DMS53 (cell line): ENCODE results near the gene TSPAN16.
"Not testable (repeated sequence)": the region's sequence is repeated elsewhere in the genome, so short reads cannot be mapped to it uniquely, and the experiment has no call there.

ENCODE experiments used
- DNase-seq: peaks from one replicate; lab custom pipeline; 2025; lab: John Stamatoyannopoulos, UW

Gene TSPAN16

DNA sequence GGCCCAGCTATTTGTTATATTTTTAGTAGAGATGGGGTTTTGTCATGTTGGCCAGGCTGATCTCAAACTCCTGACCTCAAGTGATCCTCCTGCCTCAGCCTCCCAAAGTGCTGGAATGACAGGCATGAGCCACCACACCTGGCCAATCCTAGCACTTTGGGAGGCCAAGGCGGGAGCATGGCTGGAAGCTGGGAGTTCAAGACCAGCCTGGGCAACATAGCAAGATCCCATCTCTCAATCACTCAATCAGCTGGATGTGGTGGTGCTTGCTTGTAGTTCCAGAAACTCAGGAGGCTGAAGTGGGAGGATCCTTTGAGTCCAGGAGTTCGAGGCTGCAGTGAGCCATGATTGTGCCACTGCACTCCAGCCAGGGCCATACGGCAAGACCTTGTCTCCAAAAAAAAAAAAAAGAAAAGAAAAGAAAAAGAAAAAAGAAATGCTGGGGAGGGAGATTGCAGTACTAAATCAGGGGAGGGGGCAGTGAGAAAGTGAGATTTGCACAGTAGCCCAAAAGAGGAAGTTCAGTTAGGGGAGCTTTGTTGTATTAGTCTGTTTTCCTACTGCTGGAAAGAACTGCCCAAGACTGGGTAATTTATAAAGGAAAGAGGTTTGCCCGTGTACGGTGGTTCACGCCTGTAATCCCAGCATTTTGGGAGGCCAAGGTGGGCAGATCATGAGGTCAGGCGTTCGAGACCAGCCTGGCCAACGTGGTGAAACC, 24.5 kb downstream of the TSPAN16 start:
- DNase-seq: not testable (repeated sequence)

- DNase-seq: peak; percentile 33
These were observed 25.5 kb downstream of the TSPAN16 start for GRCh38 chr19:11321191-11322126.

DNA sequence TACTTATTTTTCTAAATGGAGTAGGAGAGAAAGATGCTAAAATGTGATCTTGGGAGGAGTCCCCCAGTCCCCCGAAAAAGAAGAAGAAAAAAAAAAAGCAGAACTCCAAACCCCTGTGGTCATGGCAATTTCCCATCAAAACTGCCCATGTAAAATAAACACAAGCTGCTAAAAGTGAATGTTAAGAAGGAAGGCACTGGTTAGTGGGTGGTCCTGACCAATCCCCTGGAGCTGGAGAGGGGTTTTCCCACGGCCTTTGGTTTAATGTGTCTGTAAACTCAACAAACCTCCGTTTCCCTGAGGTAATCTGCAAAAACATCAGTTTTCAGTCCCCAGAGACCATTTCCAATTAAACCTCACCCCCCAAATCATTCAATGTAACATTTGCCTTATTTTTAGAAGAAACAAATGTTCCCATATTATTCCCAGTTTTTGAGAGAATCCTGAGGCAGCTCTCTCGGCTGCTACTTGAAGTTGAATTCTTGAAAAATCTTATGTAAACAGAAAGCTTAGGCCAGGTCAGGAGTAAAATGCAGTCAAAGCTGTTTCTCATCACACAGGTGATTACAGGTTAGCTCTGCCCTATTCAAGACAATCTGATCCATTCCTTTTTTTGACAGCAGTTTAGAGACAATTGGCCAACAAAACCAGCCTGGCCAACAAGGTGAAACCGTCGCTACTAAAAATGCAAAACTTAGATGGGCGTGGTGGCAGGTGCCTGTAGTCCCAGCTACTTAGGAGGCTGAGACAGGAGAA, 26.5 kb downstream of the TSPAN16 start:
- DNase-seq: no peak

GRCh38 chr19:11323601-11324078, 27.7 kb downstream of the TSPAN16 start:
- no peak for DNase-seq

DNA sequence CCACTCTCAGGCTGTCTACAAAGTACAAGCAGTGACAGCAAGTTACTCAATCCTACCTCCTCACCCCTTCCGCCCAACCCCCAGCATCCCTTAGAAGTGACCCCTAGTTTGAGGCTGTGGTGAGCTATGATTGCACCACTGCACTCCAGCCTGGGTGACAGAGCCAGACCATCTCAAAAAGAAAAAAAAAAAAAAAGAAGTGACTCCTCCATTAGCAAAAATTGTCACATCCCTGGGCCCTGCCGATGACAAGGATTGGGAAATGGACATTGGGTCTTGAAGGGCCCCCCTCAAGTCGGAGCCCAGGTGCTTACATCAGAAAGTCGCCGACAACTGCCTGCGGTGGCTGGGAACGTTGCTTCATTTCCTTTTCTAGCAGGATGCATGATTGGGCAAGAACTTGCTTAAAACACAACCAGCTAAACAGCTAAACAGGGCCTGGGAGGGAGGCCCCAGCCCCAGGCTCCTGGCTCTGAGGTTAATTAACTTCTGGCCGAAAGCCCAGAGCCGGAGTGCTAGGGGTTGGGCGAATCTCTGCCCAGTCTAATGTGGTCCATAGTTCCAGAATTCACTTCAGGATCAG, 28.2 kb downstream of the TSPAN16 start:
- no peak for DNase-seq

DNA sequence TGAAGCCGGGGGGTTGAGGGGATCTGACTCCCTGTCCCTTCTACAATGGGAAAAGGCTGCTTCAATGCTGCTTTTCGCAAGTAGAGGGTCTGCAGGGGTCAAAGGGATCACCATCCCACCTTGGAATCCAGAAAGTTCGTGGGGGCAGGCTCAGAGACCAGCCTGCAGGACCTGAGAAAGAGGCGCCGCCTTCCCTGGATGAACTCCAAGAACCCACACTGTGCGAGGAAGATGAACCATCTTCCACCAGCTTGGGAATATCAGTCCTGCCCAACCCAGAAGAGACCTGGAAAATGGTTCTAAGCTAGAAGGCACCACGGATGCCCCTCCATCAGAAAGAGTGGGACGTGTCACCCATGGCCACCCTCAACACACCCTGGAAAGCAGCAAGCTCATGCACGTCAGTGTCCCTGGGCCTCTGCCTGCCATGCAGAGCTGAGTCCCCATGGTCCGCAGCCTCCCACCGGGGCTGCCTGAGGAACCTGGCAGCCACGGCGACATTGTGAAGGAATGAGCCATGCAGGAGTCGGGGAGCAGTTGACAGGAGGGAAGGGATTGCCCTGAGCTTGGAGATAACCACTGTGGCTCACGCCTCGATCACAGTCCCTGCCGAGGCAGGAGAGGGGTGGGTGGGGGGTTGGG, 28.9 kb downstream of the TSPAN16 start:
- DNase-seq: no peak

DNA sequence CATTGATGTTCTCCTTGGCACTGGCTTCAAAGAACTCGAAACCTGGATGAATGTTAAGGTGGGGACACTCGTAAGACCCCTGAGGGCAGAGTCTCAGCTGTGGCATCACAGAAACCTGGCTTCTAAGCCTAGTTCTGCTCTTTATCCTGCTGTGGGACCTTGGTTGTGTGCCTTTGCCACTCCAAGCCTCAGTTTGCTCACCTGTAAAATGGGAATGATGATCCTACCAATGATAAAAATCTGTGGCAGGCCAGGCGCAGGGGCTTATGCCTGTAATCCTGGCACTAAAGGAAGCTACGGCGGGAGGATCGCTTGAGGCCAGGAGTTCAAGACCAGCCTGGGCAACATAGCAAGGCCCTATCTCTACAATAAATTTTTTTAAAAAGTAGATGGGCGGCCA, 29.6 kb downstream of the TSPAN16 start:
- DNase-seq: no peak

DNA sequence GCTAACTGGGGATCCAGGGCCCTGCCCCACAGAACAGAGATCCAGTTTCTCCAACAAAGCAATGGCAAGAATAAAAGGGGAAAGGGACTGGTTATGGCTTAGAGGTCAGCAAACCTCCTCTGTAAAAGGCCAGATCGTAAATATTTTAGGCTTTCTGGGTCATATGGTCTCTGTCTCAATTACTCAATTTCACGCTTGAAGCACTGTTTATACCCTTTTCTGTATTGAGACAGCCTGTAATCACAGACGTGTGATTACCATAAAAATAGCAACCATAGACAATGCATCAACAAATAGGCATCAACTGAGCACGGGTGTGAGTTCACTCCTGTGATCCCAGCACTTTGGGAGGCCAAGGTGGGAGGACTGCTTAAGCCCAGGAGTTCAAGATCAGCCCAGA, 34.2 kb downstream of the TSPAN16 start:
- DNase-seq: no peak

DNA sequence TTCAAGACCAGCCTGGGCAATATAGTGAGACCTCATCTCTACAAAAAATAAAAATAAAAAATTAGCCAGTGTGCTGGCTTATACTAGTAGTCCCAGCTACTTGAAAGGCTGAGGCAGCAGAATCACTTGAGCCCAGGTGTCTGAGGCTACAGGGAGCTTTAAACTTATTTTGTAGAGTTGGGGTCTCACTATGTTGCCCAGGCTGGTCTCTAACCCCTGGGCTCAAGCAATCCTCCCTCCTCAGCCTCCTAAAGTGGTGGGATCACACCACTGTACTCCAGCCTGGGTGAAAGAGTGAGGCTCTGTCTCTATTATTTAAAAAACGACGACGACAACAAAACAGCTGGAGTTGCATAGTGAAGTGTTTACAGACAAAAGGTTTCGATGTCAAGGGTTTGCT, 35.5 kb downstream of the TSPAN16 start:
- DNase-seq: no peak

- DNase-seq: no peak
These were observed 36.9 kb downstream of the TSPAN16 start for GRCh38 chr19:11332822-11333221.

DNA sequence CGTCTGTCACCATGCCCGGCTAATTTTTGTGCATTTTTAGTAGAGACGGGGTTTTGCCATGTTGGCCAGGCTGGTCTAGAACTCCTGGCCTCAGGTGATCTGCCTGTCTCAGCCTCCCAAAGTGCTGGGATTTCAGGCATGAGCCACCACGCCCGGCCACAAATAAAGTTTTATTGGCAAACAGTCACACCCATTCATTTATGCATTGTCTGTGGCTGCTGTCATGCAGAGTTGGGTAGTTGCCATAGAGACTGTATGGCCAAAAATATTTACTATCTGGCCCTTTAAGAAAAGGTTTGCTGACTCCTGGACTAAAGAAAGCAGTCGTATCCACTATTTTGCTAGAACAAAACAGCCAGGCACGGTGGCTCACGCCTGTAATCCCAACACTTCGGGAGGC, 37.9 kb downstream of the TSPAN16 start:
- peak; percentile 55 for DNase-seq

DNA sequence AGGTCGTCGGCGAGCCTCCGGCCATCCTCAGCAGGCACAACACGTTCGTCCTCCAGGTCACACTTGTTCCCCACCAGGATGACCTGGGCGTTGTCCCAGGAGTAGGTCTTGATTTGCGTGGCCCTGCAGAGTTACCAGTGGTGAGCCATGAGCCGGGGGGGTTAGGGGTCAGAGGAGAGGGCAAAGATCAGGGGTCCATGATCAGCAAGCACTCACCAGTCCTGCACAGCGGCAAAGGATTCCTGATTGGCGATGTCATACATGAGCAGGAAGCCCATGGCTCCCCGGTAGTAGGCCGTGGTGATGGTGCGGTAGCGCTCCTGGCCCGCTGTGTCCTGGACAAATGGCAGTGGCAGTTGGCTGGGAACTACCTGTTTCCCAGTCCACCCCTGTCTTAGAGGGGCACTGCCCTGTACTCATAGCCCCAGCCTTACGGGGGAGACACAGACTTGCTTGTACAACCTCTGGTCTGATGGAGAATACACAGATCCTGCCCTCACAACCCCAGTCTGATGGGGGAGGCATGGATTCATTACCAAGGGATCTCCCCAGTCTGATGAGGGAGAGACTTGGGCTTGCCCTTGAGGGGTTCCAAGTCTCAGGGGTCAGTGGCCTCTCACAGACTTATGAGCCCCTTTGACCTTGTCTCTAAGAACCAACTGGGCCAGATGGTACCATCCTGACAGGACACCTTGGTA, 39.6 kb downstream of the TSPAN16 start:
- DNase-seq: no peak

- DNase-seq: no peak
These were observed 41.1 kb downstream of the TSPAN16 start for GRCh38 chr19:11337080-11337479.

DNA sequence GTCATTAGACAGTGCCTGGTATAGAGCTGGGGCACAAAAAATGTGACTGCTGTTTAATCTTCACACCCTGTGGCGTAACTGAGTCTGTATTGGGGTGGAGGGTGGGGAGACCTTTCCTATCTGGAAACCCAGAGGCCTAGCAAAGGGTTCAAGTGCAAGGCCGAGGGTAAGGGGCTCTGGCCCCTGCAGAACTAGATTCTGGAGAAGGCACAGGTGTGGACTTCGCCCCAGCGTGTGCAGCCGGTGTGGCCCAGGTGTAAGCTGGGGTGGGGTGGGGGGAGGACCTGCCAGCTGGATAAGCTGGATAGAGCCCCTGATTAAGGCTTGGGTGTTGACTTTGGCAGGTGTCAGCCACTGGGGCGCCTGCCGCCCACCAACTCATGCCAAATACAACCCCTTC, 42.2 kb downstream of the TSPAN16 start:
- DNase-seq: no peak

GRCh38 chr19:11338569-11339253, 42.8 kb downstream of the TSPAN16 start:
- DNase-seq: peak; percentile 33

- DNase-seq: peak; percentile 95
These were observed 43.5 kb downstream of the TSPAN16 start, which contains the start of gene RAB3D for GRCh38 chr19:11339254-11340098. TSS of gene RAB3D (minus strand) at chr19:11339657. CDS start at chr19:11337399, 2,258 bp downstream.

DNA sequence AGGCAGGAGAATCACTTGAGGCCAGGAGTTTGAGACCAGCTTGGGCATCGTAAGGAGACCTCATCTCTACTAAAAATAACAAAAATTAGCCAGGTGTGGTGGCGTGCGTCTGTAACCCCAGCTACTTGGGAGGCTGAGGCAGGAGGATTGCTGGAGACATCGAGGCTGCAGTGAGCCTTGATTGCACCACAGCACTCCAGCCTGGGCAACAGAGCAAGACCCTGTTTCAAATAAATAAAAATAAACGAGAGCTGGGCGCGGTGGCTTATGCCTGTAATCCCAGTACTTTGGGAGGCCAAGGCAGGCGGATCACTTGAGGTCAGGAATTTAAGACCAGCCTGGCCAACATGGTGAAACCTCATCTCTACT, 44.1 kb downstream of the TSPAN16 start:
- not testable (repeated sequence) for DNase-seq

DNA sequence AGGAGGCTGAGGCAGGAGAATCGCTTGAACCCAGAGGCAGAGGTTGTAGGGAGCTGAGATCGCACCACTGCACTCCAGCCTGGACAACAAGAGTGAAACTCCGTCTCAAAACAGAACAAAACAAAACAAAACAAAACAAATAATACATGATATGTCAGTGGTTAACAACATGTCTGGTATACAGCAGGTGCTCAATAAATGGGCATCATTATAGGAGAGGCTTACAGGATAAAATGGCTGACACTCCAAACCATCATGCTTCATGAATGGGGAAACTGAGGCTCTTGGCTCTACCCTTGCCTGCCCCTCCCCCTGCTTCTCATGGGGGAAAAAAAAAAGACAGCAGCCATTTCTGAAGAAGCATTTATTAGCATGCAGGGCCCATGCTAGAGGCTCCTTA, 46.5 kb downstream of the TSPAN16 start:
- DNase-seq: no peak

DNA sequence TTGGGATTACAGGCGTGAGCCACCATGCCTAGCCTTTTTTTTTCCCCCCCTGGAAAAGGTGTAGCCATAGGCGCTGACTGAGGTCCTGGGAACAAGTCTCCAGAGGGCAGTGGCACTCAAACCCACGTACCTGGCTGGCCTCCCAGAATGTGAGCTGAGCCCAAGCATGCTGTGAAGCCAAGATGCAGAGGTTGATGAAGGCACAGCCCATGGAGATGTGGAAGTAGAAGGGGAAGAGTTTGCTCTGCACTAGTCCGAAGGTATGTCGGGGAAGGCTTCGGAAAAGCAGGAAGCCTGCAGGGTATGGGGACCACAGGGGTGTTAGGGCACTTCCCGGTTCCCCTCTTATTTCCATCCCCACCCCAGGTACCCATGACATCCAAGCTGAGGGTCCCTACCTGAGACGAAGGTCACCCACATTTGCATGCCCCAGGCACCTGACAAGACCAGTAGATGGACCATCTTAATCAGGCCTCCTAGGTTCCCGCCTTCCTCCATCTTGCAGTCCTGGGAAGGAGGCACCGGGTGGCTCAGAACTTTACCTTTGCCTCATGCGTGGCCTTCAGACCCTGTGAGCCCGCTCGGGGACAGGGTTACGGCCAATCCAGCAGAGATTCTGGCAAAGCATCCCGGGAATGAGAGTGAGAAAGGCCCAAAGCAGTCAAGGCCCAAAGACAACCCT, 49.3 kb downstream of the TSPAN16 start:
- peak; percentile 57 for DNase-seq
